Sigmoid colon (tissue), 4 donors: ENCODE measurements around the gene ZNF185.

Source experiments
- CTCF ChIP-seq, 4 experiments: fragments of 450-650 bp in 3 of 4; fragments of 200-600 bp in 1 of 4; IDR thresholded peaks; one replicate each; pipeline ENCODE4 v1.5.1; 2016 to 2019; ENCODE audit warnings: antibody characterized with exemption in 4 of 4, mild to moderate bottlenecking in 3 of 4, moderate library complexity in 2 of 4
- EP300 ChIP-seq, 4 donors: sonication (generic); formaldehyde crosslinking; IDR thresholded peaks; one replicate each; pipeline ENCODE4 v1.6.1; 2017; ENCODE audit warnings: antibody characterized with exemption in 4 of 4
- POLR2A ChIP-seq, 2 donors: fragments of 450-650 bp; IDR thresholded peaks; one replicate each; pipeline ENCODE4 v1.6.1; 2016; ENCODE audit warnings: antibody characterized with exemption in 2 of 2, mild to moderate bottlenecking in 2 of 2, moderate library complexity in 2 of 2

- TF ChIP-seq POLR2A (IDR thresholded peaks at IDR 0.05) (no peak), EP300 (IDR thresholded peaks at IDR 0.05) (no peak), CTCF (IDR thresholded peaks at IDR 0.05) (no peak)
These were observed 30.2 kb downstream of the ZNF185 start for GRCh38 chrX:152927858-152928760.
